Activated T-cell treated with anti-CD3 and anti-CD28 coated beads, Interleukin-2, amount 50 U/mL, for 1 hour (primary cell): ENCODE data around the gene POR.

ENCODE experiments used
- DNase-seq: peaks from one replicate; pipeline ENCODE4 v3.0.0-alpha.2; 2020

The POR gene

DNA sequence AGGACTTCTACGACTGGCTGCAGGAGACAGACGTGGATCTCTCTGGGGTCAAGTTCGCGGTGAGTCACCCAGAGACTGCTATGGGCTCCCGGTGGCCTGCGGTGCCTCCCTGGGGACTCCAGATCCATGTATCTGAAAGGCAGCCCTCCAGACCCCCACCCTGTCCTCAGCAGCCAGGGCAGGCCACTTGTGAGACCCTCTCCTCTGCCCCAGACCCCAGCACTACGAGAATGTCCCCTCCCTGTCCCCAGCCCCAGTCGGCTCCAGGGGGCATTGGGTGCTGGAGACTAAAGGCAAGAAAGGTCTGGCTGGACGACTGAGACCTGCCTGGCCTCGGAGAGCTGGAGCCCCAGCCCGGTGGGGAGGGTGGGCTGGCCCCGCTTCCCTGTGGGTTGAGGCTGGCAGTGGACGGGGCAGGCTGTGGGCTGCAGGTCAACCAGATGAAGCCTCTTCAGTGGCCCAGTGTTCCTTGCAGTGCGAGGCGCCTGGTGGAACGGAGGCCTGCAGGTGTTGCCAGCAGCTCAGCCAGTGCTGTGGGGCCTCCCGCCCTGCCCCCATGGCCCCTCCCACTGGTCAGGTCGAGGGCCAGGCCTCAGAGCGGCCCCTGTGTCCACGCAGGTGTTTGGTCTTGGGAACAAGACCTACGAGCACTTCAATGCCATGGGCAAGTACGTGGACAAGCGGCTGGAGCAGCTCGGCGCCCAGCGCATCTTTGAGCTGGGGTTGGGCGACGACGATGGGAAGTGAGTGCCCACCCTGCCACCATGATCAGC lies 65.7 kb downstream of the POR start:
- no peak for DNase-seq

DNA sequence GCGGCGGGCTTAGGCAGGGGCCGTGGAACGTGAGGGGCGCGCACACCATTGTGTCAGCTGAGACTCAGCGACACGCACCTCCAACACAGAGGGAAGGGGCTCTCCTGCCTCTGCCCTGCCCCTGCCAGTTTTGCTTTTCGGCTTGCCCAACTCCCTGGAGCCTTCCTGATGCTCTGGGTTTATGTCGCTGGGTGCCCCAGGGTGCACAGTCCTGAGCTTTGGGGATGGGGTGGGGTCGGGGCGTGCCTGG lies 66.2 kb downstream of the POR start:
- no peak for DNase-seq

DNA sequence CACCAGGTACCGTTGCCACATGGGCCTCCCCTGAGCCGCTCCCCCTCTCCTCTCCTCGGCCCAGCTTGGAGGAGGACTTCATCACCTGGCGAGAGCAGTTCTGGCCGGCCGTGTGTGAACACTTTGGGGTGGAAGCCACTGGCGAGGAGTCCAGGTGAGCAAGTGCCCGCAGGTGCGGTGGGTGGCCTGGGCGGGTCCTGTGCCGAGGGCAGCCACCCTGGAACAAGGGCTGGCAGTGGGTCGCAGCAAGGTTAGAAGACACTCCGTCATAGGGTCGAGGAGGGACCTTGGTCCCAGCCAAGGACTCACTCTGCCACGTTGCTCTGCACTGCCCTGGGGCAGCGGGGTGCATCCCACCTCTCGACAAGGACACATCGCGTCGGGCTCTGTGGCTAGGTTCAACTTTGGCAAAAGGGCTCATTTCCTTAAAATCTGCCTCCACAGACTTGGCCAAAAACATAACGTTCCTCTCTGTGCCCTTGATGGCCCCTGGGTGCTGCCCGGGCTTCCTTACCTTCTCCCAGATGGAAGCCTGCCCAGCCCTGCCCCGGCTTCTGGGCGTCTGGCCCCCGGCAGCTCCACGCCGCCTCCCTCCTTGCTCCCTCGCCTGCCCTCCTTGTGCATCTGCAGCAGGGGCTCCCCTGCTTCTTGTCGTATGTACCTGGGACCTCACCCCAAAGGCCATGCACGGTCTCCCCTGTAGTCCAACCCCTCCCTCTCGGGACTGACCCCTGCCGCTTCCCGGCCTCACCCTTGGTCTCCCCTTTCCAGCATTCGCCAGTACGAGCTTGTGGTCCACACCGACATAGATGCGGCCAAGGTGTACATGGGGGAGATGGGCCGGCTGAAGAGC lies 66.7 kb downstream of the POR start:
- DNase-seq: no peak

DNA sequence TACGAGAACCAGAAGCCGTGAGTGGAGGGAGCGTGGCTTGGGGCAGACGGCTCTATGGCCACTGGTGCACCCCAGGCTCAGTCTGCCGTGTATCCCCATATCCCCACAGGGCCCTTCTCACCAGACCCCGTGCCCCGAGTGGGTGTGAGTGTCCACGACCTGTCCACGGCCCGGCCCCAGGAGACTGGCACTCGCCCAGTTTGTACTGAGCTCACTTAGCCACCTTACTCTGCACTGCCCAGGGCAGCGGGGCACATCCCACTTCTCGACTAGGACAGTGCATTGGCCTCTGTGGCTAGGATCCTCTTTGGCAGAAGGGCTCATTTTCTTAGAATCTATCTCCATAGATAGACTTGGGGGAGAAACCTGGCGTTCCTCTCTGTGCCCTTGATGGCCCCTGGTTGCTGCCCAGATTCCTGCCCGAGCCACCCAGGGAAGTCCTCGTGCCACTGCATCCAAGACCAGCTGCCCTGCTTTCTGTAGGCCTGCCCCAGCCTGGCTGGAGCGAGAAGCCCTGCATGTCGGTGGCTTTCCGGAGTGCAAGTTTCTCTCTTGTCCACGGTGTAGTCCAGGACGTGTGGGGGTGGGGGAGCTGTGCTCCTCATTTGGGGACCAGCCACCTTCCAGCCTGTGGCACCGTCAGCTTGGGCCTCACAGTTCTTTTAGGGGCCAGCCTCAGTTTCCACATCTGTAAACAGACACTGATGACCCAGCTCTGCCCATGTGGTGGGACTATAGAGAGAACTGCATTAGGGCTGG lies 67.5 kb downstream of the POR start:
- no peak for DNase-seq

DNA sequence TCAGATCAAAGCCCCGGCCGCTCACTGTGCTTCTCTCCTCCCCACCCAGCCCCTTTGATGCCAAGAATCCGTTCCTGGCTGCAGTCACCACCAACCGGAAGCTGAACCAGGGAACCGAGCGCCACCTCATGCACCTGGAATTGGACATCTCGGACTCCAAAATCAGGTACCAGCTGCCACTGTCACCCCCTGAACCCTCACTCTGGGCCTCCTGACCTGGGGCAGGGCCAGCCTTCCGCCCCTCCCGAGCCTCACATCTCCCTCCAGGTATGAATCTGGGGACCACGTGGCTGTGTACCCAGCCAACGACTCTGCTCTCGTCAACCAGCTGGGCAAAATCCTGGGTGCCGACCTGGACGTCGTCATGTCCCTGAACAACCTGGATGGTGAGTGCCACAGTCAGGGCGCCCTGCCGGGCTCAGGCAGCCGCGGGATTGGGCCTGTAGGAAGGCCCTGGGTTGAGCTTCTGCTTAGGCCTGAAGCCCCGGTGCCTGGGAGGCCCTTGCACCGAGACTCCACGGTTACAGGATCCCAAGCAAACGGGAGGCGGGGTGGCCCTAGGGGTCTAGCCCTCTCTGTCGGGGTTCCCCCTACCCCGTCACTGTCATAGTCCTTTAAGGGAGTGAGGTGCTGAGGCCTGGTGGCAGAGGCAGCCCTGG lies 68.6 kb downstream of the POR start:
- DNase-seq: no peak

DNA sequence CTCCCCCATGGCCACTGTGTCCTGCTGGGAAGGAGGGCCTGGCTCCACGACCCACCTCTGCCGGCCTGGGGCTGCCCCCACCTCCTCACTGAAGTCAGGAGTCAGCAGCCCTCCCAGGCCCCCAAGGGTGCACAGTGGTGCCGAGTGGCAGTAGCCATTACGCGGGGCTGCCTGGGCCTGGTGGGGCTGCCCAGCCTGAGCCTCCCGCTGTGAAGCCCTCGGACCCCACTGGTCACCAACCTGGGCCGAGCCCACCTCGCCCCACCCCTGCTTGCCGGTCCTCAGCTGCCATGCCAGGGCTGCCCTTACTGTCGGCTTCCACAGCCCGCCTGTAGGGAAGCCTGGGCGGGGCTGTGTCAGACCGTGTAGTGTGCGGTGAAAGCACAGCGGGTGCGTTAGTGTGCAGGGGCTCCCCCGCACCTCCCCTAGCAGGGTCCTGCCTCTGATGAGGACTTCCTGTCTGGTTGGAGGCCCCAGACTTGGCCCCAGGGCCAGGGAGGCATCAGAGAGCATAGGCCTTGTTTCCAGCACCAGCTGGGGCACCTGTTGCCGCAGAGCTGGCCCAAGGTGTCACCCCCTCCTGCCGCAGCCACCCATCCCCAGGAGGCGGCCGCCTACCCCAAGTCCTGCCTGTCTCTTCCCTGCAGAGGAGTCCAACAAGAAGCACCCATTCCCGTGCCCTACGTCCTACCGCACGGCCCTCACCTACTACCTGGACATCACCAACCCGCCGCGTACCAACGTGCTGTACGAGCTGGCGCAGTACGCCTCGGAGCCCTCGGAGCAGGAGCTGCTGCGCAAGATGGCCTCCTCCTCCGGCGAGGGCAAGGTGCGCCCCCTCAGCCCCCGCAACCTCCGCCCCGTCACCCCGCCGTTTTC lies 69.4 kb downstream of the POR start:
- DNase-seq: no peak

DNA sequence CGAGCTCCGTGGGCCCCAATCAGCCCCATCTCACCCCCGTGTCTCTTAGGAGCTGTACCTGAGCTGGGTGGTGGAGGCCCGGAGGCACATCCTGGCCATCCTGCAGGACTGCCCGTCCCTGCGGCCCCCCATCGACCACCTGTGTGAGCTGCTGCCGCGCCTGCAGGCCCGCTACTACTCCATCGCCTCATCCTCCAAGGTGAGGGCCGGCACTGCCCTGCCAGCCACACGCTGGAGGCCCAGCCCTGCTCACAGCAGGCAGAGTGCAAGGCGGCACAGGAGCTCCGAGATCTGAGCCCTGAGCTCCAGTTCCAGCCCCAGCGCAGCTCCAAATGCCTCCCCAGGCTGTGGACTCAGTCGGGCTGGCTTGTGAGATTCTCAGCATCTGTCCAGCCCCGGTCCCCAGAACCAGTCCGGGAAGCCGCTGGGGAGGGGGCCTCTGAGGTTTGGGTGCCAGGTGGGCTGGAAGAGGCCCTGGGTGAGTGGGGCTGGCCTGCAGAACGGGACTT lies 70.1 kb downstream of the POR start:
- no peak for DNase-seq

DNA sequence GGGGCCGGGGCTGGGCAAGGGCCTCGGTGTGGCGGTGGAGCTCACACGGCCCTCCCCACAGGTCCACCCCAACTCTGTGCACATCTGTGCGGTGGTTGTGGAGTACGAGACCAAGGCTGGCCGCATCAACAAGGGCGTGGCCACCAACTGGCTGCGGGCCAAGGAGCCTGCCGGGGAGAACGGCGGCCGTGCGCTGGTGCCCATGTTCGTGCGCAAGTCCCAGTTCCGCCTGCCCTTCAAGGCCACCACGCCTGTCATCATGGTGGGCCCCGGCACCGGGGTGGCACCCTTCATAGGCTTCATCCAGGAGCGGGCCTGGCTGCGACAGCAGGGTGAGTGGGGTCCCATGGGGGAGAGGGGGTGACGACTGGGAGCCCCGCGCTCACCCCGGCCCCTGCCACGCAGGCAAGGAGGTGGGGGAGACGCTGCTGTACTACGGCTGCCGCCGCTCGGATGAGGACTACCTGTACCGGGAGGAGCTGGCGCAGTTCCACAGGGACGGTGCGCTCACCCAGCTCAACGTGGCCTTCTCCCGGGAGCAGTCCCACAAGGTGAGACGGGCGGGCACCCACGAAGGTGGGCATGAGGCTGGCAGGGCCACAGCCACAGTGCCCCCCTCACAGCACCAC lies 70.7 kb downstream of the POR start:
- no peak for DNase-seq

DNA sequence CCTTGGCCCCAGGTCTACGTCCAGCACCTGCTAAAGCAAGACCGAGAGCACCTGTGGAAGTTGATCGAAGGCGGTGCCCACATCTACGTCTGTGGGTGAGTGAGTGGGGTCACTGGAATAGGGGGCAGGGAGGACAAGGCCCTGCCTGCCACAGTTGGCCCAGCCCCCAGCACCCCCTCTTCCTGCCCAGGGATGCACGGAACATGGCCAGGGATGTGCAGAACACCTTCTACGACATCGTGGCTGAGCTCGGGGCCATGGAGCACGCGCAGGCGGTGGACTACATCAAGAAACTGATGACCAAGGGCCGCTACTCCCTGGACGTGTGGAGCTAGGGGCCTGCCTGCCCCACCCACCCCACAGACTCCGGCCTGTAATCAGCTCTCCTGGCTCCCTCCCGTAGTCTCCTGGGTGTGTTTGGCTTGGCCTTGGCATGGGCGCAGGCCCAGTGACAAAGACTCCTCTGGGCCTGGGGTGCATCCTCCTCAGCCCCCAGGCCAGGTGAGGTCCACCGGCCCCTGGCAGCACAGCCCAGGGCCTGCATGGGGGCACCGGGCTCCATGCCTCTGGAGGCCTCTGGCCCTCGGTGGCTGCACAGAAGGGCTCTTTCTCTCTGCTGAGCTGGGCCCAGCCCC lies 71.3 kb downstream of the POR start:
- no peak for DNase-seq

DNA sequence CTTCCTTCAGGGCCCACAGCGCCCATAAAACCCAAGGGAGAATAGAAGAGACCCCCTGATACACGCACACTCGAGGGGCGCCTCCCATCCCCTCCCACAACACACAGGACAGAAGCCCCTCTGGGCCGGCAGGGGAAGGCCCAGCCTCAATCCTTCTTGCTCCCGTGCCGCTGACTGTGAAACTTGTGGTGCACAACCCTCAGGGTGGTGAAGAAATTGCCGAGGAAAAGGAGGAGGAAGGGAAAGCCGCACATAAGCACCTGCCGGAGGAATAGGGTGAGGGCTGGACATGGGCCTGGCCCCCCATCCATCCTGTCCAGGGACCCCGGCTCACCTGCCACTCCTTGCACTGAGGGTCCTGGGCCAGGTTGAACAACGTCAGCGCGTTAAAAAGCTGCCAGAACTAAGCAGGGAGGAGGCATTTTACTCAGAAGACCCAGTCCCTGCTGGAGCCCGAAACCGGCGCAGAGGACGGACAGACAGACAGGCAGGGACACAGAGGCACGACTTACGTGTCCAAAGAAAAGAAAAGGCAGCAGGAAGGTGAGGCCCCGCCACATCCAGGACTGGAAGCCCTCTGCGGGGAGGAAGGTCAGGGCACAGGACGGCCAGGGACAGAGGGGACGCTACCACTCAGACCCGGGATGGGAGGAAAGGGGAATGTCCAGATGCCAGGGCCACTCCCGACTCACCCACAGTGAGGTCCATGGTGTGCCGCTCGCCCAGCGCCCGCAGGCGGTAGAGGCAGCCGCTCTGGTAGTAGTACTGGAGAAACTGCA lies 72.3 kb downstream of the POR start:
- DNase-seq: no peak

DNA sequence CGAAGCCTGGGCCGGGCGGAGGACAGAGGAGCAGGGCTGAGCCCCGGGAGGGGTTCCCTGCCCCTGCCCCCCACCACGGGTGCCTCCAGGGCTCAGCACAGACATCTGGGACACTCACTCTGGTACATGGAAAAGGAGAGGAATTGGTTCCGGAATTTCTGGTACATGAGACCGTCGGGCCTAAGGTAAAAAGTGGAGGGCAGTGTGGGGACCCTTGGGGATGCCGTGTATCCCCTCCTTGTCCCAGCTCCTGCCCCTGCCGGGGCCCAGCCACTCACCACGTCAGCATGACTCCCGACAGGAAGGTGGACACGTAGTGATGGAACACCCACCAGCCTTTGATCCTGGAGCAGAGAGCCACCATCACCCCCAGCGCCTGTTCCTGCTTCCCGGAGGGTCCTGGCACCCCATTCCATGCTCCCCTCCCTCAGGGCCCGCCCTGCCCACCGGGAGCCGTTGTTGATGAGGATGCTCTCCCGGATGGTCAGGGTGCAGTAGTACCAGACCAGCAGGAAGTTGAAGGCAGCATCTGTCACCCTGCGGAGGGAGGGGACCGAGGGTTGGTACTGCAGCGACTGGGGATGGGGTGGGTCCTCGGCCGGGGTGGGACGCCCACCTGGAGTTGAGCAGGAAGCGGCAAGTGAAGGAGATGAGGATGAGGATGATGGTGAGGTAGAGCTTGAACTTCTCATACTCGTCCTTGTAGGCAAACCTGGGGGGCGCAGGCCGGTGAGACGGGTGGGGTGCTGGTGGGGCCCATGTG lies 73.0 kb downstream of the POR start:
- DNase-seq: no peak

DNA sequence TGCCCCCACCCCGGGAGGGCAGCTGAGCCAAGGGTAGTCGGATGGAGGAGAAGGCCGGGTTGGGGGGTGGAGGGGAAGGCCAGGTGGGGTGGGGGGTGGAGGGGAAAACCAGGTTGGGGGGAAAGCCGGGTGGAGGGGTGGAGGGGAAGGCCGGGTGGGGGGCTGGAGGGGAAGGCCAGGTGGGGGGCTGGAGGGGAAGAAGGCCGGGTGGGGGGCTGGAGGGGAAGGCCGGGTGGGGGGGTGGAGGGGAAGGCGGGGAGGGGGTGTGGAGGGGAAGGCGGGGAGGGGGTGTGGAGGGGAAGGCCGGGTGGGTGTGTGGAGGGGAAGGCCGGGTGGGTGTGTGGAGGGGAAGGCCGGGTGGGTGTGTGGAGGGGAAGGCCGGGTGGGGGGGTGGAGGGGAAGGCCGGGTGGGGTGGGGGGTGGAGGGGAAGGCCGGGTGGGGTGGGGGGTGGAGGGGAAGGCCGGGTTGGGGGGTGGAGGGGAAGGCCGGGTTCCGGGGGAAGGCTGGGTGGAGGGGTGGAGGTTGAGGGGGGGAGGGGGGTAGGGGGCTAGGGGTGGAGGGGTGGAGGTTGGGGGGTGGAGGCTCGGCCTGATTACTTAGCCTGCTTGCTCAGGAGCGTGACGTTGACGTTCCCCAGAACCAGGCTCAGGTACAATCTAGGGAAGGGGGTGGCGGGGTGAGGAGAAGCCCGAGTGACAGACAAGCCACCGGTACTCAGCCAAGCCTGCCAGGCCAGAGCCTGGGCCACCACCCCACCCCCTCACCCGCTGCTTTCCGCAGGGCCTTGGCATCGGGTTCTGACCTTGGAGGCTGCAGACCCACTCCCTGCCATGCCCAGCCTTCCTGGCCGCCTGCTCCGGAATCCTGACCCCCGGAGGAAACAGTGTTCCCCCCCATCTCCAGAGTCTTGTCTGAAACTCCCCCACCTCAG lies 73.9 kb downstream of the POR start:
- DNase-seq: no peak

DNA sequence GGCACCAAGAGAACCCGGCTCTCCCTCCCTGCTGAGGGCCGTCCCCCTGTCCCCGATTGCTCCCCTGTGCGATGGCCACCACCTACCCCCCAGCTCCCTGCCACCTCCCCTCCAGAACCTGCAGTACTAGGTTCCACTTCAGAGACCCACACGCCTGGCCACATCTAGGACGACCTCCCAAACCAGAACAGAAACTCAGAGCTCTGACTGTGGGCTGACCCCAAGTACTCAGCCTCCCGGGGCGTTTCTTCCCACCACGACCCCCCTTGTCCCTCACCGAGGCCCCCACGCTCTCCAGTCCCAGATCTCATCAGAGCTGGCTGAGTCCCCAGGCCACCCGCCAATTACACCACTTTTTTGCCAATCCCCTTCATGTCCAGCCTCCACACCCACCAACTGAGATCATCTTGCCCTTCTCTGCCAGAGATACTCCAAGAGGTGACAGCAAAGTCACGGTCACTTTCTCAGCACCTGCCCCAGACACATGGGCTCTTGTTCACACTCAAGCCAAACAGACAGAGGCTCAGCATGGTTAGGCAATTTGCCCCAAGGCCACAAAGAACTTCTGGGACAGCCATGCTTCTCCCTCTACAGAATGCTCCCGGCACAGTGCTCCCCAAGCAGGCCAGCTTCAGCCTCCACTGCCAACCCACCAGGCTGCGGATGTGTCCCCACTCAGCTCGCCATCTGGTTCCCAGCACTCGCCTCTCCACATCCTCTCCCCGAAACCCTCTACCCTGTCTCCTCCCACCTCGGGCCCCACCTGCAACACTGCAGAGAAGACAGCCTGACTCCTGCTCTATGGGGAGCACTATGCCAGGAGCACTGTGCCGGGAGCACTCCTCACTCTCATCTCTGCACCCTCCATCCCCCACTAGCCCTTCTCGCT lies 74.8 kb downstream of the POR start:
- DNase-seq: no peak

DNA sequence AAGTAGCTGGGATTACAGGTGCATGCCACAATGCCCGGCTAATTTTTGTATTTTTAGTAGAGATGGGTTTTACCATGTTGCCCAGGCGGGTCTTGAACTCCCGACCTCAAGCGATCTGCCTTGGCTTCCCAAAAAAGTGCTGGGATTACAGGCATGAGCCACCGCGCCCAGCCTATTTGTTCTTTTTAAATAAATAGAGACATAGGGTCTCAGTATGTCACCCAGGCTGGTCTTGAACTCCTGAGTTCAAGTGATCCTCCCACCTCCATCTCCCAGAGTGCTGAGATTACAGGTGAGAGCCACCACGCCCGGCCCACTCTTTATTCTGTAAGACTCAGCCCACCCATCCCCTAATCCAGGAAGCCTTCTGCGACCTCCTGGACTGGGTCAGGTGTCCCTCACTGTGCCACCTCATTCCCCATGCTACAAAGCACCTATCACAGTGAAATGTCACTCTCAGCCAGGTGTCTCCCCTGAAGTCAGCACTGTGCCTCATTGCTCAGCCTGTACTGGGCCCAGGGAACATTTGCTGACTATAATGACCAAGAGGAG lies 76.7 kb downstream of the POR start:
- DNase-seq: no peak

DNA sequence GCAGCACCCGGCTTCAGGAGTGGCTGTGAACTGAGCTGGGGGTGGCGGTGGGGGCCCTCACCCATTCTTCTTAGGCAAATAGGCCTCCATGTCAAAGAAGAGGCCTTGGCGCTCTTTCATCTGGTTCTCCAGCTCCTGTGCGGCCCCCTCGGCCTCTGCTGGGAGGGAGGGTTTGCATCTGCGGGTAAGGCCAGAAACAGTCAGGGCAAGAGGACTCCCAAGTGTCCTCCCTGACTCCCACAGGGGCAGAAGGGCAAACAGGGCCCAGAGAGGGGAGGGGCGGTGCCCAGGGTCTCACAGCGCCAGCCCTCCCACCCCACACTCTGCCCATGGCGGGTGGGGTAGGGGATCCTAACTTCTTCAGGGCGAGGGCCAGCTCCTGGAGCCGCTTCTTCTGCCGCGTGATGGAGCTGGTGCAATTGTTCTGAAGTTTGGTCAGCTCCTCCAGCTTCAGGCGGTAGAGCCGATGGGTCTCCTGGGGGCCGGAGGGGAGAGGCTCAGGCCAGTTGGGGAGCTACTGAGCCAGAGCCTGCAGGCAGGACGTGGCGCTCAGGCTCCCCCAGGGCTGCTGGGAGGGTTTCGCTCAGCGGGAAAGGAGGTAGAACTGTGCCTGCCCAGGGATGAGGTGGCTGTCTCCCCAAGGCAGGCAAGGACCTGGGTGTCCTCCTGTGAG lies 77.3 kb downstream of the POR start:
- no peak for DNase-seq

DNA sequence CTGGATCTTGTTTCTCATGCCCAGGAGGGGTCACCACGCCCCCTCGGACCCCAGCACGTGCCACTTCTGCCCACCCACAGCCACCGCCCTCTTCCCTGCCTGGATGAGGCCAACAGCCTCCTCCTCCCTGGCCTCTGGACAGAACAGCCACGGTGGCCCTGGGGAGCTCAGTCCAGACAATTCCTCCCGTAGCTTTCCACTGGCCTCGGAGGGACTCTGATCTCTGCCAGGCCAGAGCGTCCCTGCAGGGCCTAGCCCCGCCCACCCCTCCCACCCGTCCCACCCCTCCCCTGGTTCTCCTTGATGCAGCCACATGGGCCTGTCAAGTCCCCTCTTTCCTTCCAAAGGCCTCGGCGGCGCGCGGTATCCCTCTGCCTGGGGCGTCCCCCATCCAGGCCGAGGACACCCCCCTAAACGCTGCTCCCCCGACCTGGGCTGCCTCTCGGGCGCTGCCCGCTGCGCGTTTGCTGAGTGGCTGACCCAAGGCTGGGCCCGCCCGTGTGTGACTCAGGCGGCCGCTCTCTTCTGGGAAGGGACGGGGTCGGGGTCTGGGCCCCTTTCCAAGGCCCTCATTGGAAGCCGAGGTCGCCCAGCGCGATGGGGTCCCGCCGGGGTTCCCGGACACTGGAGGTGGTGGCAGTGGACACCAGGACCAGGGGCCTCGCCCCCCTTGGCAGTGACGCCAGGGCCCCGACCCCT lies 78.9 kb downstream of the POR start:
- DNase-seq: no peak
